ENCODE measurements around the gene TTLL5.

DNA sequence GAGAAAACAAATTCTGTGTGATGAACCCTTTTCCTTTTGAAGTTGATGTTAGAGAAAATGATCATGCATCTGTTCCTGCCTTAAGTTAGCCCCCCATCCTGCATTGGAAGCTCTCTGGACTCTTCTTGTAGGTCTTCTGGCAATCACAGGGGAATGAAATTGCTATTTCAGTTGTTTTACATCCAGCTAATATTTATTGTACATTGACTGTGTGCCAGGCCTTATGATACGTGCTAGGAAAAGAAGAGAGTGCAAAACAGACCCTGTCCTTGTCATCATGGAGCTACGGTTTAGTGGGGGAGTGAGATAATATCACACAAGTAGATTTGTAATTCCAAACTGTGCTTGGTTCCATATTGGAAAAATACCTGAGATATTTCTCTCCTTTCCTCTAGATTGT lies 202.2 kb downstream of the TTLL5 start:
- no peak for TF ChIP-seq CTCF (IDR thresholded peaks at IDR 0.05; ENCODE audit: low read depth, low read length, poor library complexity, severe bottlenecking)
- TF ChIP-seq EZH2phosphoT487 (IDR thresholded peaks at IDR 0.05; ENCODE audit: borderline replicate concordance, low read length) = no peak

All from DOHH2 (cell line).